ENCODE data around the gene GAK. TPM values are rescaled to one million over a fixed set of nuclear protein-coding genes. Genes with fewer than 3 reads are reported as not detected.

Gene GAK
- total RNA-seq, 1 donor from 2014 or later, result 74.8 TPM

DNA sequence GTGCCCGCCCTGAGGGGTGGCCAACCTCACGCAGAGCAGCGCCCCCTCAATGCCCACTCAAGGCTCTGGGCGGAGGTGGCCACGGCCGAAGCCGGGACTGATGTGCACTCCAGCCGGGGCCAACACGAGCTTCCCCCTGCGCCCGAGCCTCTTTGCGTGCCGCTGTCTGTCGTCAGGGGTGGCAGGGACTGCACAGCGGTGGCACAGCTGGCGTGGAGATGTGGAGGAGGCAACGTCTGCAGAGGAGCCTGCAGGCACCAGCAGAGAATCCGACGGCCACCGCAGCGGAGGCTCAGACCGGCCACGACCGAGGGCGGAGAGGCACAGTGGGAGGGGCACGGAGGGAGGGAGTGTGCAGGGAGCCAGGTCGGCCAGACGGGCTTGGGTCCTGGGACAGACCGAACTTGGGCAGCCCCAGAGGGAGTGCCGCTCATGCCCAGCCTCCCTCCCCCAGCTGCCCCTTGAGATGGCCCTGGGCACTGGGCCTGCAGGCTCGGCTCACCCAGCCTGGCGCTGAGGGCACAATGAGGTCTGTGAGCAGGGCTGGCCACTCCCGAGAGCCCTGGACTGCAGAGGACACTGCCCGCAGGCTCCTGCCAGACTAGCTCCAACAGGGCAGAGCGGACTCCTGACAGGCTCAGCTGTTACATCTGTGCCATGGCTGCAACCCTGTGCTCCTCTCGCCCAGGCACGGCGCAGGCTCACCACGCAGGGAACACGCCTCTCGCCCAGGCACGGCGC, 59.7 kb downstream of the GAK start:
- no peak for DNase-seq (ENCODE audit: low read depth in 2 of 2)

DNA sequence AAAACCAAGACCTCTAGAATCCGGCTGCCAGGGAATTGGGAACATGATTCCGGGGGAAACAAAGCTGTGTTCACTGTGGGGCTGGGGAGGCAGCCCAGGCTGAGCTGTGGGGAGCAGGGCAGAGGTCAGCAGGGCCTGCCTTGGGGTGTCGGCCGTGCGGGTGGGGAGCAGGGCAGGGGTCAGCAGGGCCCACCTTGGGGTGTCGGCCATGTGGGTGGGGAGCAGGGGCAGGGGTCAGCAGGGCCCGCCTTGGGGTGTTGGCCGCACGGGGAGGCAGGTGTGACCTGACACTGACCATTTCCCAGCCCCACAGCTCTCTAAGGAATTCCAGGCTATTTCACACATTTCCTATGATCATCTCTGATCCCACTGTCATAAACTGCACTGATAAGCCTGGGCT, 60.6 kb downstream of the GAK start:
- DNase-seq (ENCODE audit: low read depth in 2 of 2), result no peak

DNA sequence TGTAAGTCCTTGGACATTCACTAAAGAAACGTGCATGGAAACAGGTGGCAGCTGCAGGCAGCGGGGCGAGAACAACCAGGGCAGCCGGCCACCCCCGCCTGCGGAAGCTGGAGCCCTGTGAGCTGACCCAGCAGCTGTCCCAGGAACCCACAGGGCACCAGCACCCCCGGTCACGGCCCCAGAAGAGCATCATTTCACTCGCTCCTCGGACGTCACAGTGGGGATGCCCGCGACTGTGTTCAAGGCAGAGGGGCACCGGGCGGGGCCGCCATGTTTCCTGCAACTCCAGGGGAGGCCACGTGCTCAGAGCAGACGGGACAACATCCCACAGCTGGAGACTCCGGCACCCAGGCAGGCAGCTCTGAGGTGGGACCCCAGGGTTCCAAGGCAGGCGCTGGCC, 61.2 kb downstream of the GAK start:
- DNase-seq (ENCODE audit: low read depth in 2 of 2), result no peak

DNA sequence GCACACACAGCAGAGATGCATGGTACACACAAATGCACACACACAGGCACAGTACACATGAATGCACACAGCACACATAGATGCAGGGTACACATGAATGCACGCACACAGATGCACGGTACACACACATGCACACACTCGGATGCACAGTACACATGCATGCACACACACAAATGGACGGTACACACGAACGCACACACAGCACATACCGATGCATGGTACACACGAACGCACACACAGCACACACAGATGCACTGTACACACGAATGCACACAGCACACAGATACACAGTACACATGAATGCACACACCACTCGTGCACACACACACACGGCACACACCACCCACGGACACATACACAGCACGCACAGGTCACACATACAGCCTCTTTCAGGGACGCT, 62.3 kb downstream of the GAK start:
- DNase-seq (ENCODE audit: low read depth in 2 of 2), result no peak

DNA sequence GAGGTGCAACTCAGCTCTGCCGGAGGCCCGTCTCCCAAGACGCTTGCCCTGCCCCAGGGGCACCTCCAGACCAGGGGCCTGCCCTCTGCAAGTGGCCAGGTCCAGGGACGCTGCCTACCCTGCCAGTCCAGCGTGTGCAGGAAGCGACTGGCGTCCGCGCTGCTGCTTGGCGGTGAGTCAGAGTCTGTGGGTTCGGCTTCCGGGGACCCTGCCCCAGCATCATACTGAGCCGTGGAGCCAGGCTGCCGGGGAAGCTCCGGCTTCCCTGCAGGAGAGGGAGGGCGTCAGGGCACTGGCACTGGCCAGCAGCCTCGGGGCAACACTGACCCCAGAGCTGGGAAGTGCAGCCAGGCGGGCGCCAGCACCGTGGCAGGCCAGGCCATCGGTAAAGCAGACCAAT, 63.7 kb downstream of the GAK start:
- DNase-seq (ENCODE audit: low read depth in 2 of 2), result no peak

DNA sequence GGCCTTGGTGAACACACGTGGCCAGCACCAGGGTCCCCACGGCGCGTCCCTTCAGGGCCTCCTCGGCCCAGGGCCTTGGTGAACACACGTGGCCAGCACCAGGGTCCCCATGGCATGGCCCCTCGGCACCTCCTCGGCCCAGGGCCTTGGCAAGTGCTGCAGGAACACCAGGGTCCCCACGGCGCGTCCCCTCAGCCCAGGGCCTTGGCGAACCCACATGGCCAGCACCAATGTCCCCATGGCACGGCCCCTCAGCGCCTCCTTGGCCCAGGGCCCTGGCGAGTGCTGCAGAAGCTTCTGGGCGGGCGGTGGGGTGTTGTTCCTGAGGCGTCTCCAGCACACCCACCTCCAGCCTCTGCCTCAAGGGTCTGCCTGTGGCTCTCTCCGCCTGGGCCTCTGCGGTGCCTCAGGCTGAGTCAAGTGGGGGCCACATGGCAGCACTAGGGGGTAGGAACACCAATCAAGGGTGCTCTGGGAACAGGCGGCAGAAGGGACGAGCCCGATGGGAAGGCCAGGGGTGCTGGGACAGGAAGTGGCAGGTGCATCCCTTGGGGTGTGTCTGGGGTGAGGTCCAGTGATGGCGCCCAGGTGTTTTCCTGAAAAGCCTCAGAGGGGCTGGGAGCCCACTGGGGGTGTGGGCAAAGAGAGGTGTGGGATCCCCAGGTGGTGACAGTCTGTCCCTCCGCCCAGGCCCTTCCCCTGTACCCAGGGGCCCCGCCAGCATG, 64.4 kb downstream of the GAK start:
- DNase-seq (ENCODE audit: low read depth in 2 of 2), result no peak

DNA sequence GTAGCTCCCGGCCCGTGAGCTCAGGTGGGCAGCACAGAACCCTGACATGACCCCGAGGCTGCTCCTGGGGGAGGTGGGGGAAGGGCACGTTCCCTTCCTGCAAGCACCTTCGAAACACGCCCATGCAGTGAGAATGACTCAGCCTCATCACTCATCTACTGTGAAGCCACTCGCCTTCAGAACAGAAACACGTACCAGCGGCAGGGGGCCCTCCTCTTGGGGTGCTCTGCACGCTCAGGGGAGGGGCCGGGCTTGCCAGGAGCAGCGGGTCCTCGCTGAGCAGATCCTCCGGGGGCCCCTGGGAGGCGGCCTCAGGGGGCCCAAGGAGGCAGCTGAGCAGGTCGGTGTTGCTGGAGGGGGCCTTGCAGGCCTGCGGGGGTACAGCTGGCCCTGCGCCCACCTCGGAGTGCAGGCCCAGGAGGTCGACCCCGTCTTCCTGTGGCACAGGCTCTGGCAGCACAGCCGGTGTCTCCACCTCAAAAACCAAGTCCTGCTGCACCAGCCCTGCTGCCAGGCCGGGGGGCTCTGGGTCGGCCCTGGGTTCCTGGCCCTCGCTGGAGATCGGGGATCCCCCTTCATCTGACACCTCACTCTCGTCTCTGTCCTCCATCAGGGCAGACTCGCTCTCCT, 65.2 kb downstream of the GAK start:
- DNase-seq (ENCODE audit: low read depth in 2 of 2), result peak in 1 of 2 donors; percentile 20

DNA sequence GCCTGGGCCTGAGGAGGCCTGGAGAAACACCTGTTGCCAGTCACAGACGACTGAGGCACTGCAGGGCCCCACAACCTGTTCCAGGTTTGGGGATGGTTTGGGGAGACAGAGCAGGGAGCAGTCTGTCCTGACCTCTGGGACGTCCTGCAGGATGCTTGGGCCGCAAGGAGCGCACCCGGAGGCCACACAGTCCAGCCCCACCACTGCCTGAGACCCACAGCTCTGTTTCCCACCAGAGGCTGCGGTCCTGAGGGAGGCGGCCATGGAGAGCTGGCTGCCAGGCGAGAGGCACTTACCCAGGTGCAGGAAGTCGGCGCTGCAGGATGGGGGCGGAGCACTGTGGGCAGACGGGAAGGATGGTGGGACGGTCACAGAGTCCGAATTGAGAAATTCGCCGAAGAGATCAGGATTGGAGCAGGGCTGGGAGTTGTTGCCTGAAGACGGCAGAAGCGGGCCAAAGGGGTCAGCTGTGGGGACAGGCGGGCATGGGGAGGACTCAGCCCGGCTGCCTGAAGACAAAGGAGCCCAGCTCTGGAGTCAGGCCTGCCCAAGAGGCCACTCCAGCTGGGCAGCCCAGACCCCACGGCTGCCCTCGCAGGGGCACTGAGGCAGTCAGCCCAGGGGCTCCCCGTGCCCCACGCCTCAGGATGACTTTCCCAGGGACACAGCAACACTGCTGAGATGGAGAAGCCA, 65.9 kb downstream of the GAK start:
- no peak for DNase-seq (ENCODE audit: low read depth in 2 of 2)

DNA sequence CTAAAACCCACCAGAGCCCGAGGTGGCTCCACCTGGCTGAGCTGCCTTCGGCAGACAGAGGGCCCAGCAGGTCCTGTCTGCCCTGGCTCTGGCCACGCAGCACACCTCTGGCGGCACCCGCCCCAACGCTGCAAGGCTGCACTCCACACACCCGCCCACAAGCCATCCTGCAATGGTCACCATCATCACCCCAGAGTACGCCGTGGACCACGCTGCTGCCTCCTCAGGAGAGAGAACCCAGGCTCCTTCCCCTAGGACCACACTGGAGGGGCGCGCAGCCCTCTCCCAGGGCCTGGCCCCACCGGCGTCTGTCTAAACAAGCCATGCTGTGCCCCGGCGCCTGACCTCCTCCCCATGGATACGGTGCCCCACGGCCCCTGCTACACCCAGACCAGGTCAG, 66.5 kb downstream of the GAK start:
- DNase-seq (ENCODE audit: low read depth in 2 of 2), result no peak

DNA sequence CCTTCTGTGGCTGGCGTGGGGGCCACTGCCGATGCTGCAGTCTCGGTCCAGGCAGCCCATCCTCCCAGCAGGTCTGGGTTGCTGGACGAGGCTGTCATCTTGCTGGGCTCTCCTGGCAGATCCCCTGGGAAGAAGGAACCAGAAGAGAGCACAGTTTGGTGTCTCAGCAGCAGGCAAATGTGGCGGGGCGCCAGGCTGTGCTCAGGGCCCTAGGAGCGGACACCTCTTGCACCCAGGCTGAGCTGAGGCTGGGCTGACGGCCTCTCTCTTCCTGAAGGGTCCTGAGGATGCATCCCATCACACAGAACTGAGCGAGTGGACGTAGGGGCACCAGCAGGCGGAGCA, 67.0 kb downstream of the GAK start:
- DNase-seq (ENCODE audit: low read depth in 2 of 2), result no peak

DNA sequence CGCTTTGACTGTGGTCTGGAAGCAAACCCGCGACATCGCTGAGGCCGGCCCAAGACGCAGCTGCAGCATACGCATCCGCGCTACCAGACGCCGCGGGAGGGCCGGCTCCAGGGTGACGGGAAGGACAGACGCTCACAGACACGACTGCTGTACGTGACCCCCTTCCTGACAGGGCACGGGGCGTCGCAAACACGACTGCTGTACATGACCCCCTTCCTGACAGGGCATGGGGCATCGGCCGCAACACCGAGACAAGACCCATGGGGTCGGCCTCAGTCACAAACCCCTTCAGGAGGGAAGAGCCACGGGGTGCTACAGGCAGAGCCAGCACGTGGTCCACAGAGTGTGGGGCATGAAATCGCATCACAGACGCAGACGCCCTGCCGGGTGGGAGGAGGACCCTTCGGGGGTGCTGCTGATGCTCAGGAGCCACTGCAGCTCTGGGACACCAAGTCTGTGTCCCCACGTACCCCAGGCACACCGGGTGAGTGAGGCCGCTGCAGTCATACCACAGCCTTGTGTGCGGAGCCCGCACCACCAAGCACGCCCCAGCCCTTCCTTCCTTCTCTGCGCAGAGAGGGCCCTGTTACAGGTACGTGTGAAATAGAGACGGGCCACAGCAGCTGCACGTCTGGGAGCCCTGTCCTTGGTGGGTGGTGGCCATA, 67.5 kb downstream of the GAK start:
- no peak for DNase-seq (ENCODE audit: low read depth in 2 of 2)

DNA sequence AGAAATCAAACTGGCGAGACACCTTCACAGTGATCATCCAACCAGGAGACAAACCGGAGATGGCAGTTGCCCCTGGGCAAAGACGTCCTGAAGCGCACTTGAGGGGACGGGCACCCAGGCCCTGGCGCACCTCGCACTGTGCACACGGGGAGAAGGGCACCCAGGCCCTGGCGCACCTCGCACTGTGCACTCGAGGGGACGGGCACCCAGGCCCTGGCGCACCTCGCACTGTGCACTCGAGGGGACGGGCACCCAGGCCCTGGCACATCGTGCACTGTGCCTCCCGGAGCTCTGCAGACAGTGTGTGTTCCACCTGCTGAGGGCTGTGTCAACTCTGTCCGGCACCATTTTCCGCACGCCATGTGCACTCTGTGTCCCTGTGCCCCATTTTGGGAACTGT, 71.6 kb downstream of the GAK start:
- DNase-seq (ENCODE audit: low read depth in 2 of 2), result no peak

DNA sequence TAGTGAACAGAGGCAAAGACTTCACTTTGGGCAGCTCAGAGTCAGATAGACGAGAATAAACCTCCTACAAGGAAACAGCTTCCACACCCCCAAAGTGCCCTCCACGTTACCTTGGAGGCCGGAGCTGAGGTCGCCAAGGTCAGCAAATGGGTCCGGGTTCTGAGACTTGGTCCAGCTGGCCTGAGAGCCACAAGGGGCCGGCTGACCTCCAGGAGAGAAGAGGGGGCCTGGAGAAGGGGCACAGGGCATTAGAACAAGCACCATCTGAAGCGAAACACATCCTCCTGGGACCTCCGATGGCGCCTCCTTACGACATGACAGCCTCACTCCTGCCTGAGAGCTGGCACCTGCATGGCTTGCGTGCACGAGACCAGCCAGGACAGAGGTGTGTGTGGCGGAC, 72.6 kb downstream of the GAK start:
- no peak for DNase-seq (ENCODE audit: low read depth in 2 of 2)

DNA sequence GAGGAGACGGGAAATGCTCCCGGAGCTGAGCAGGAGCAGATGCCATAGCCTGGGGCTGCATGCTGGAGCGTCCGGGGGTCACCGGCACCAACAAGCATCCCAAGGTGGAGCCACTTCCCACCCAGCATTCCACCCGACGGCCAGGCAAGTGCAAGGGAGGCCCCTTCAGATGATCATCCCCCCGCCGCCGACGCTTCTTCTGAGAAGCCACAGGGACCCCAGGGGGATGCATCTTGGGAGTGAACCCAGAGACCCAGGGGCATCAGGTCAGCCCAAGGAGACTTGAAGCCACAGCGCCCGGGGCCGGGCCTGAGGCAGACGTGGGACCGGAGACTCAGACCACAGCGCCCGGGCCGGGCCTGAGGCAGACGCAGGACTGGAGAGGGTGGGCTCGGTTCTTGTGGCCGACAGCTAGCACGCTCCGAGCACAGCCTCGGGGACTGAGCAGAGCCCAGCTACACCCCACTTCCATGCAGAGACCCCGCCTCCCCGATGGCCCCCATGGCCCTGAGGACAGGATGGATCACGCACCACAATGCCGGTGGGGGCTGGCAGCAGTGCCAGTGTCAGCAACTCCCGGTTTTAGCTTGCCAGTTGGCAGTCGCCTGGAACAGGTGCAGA, 73.2 kb downstream of the GAK start:
- no peak for DNase-seq (ENCODE audit: low read depth in 2 of 2)

DNA sequence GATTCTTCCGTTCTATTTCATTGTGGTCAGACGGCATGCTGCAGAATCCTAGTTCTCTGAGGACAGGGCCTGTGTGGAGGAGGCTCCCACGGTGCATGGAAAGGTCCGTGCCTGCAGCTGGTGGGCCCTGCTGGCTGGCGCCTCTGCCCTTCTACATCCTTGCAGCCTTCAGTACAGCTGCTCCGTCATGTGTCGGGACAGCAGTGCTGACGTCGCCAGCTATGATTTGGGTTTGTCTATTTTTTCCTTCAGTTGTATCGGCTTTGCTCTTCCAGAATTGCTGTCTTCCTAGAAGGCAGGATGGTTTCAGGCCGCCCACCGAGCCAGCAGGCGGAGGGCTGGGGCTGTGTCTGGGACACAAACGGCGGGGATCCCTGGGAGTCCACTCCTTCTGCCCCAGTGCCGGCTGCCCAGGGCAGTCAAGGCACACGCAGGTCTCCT, 74.1 kb downstream of the GAK start:
- DNase-seq (ENCODE audit: low read depth in 2 of 2), result no peak

DNA sequence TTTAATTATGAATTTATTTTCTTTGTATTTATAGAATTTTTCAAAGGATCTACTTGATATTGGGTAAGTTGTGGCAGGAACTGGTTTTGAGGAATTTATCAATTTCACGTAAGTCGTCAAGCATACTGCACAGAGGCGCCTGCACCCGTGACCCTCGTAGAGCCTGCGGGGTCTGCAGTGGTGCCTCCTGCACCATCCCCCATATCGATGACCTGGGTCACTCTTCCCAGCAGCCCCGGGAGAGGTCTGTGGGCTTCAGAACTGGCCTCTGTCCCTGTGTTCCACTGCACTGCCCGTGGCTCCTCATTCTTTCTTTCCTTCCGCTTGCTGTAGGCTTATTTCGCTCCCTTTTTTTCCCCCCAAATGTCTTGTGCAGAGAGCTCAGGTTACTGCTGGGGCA, 74.7 kb downstream of the GAK start:
- no peak for DNase-seq (ENCODE audit: low read depth in 2 of 2)

DNA sequence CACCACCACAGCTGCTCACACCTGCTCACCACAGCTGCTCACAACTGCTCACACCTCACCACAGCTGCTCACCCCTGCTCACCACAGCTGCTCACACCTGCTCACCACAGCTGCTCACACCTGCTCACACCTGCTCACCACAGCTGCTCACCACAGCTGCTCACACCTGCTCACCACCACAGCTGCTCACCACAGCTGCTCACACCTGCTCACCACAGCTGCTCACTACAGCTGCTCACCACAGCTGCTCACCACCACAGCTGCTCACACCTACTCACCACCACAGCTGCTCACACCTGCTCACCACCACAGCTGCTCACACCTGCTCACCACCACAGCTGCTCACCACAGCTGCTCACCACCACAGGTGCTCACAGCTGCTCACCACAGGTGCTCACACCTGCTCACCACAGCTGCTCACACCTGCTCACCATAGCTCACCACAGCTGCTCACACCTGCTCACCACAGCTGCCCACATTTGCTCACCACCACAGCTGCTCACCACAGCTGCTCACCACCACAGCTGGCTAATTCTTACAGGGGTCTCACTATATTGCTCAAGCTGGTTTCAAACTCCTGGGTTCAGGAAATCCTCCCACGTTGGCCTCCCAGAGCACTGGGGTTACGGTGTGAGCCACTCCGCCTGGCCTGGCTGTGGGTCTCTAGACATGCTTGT, 75.8 kb downstream of the GAK start:
- DNase-seq (ENCODE audit: low read depth in 2 of 2), result no peak

DNA sequence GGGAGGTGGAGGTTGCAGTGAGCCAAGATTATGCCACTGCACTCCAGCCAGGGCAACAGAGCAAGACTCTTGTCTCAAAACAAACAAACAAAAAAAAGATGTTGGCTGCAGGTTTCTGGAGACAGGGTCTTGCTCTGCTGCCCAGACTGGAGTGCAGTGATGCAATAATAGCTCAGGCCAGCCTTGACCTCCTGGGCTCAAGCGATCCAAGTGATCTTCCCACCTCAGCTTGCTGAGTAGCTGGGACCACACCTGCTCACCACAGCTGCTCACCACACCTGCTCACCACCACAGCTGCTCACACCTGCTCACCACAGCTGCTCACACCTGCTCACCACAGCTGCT, 76.3 kb downstream of the GAK start:
- no peak for DNase-seq (ENCODE audit: low read depth in 2 of 2)

DNA sequence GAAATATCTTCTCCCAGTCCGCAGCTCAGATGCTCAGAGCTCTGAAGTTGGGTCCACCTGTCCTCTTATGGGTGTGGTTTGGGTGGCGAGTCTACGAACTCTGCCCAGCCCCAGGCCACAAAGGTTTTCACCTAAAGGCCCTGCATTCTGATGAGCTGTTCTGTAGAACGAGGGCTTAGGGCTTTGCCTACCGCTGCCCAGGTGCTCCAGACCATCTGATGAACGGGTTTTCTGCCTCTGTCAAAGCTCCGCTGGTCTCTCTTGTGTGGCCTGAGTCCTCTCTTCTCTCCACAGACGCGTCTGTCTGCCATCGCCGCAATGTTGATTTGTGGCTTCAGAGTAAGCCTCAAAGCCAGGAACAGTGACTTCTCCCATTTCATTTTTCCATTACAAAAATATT, 77.8 kb downstream of the GAK start:
- DNase-seq (ENCODE audit: low read depth in 2 of 2), result no peak

DNA sequence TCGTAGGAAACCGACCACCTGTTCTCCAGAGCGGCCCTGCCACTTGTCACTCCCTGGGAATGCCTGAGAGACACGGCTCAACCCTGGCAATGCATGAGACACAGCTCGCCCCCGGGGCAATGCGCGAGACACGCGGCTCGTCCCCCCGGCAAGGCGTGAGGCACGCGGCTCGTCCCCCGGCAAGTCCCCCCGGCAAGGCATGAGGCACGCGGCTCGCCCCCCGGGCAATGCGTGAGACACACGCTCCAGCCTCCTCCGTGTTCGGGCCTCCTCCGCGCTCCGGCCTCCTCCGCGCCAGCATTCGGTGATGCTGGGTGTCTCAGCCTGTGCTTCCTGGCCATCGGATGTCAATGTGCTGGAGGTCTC, 78.7 kb downstream of the GAK start:
- DNase-seq (ENCODE audit: low read depth in 2 of 2), result no peak
